ENCODE data around the gene PXN.

DNA sequence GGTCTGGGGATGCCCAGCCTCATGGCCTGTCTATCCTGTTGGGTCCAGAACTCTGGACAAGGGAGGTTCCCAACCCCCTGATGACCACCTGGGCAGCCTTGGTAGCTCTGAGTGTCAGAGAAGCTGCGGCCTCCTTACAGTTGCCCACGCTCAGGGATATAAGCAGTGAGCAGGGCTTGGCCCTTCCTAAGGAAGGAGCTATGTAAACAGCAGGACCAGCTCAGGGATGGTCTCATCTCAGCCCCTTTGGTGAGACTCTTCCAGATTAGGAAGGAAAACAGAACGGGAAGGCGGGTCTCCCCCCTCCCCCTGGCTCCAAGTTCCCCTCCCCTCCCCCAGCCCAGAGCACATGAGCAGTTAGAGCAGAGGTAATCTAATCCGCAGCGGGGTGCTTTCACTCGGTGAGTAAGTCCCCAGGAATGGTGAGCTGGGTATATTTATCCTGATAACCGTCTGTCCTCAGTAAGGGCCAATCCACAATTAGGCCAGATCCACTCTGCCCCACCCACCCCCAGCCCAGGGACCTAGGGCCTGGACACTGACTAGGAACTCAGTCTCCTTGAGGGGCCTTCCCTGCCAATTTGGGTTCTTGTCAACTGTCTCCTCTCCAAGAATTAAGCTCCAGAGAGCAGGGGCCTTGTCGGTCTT, 35.1 kb downstream of the PXN start:
- TF ChIP-seq, protein P1, sequence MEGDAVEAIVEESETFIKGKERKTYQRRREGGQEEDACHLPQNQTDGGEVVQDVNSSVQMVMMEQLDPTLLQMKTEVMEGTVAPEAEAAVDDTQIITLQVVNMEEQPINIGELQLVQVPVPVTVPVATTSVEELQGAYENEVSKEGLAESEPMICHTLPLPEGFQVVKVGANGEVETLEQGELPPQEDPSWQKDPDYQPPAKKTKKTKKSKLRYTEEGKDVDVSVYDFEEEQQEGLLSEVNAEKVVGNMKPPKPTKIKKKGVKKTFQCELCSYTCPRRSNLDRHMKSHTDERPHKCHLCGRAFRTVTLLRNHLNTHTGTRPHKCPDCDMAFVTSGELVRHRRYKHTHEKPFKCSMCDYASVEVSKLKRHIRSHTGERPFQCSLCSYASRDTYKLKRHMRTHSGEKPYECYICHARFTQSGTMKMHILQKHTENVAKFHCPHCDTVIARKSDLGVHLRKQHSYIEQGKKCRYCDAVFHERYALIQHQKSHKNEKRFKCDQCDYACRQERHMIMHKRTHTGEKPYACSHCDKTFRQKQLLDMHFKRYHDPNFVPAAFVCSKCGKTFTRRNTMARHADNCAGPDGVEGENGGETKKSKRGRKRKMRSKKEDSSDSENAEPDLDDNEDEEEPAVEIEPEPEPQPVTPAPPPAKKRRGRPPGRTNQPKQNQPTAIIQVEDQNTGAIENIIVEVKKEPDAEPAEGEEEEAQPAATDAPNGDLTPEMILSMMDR (IDR thresholded peaks at IDR 0.05): no peak
- TF ChIP-seq POLR2A (IDR thresholded peaks at IDR 0.05) (no peak), EP300 (IDR thresholded peaks at IDR 0.05) (no peak), POLR2AphosphoS5 (IDR thresholded peaks at IDR 0.05) (peak in 1 of 3 donors; percentile 32)

All from stomach (tissue), 4 donors.